HepG2 (cell line): Measurements from ENCODE around the gene ANGPTL5. TPM values are rescaled to one million over a fixed set of nuclear protein-coding genes. Genes with fewer than 3 reads are reported as not detected.

Experiments used
- ATAC-seq: fragments of 200-7000 bp; cut with Tn5 transposase; 3 replicates; pipeline ENCODE4 v1.9.1; 2020; ENCODE audit warnings: mild to moderate bottlenecking, moderate library complexity
- BruUV-seq: library from RNA; stranded (reverse); fragments of 400-500 nt; replicated peaks from 2 replicates; lab custom pipeline; 2021; lab: Mats Ljungman, UMichigan
- CTCF ChIA-PET: fragments of 300-600 bp; formaldehyde crosslinking; extraction: SDS; loops from one replicate; lab custom pipeline; 2021; ENCODE audit warnings: low total read pairs, inconsistent platforms, low intra/inter-chr PET ratio; lab: Yijun Ruan, JAX
- POLR2A ChIA-PET: fragments of 350-600 bp; sonication (Branson Sonifier 250); formaldehyde crosslinking; loops from one replicate; lab custom pipeline; 2020; ENCODE audit warnings: antibody characterized with exemption, inconsistent platforms; lab: Yijun Ruan, JAX
- DNase-seq: peaks from one replicate; pipeline ENCODE4 v3.0.0-alpha.2; 2015; ENCODE audit warnings: low spot score
- FAIRE-seq: peaks from 3 replicates; lab custom pipeline; 2011; peaks lifted over from hg19 to GRCh38; lab: Jason Lieb, UNC
- H2AFZ ChIP-seq: one replicate; pipeline ENCODE4 v1.6.1; 2011; ENCODE audit warnings: low read length, inconsistent platforms
- H3K27ac ChIP-seq: fragments of 300-600 bp; 3 replicates; pipeline ENCODE4 v1.8.0; 2011; ENCODE audit warnings: mixed run types, mild to moderate bottlenecking, mixed read lengths, low read length, inconsistent platforms; ENCODE audit not compliant: insufficient read depth; ENCODE audit errors: extremely low read length
- H3K27me3 ChIP-seq, 2 experiments: fragments of 200-600 bp in 1 of 2; 2 replicates in 1 of 2; 3 replicates in 1 of 2; pipeline versions ENCODE4 v1.6.0 to v1.8.0; 2011; ENCODE audit warnings: low read length in 2 of 2, mild to moderate bottlenecking in 2 of 2, moderate library complexity in 2 of 2, inconsistent platforms in 1 of 2; ENCODE audit not compliant: insufficient read depth in 2 of 2, control insufficient read depth in 1 of 2
- H3K36me3 ChIP-seq, 2 experiments: fragments of 200-600 bp in 1 of 2; replicated peaks in 1 of 2; 2 replicates in 1 of 2; 3 replicates in 1 of 2; pipeline versions ENCODE4 v1.5.1 to v1.8.0; 2011; ENCODE audit warnings: low read length in 2 of 2, inconsistent platforms in 1 of 2; ENCODE audit not compliant: insufficient read depth in 2 of 2, control insufficient read depth in 1 of 2
- H3K4me1 ChIP-seq: 2 replicates; pipeline ENCODE4 v1.5.1; 2012; ENCODE audit warnings: low read length, inconsistent platforms; ENCODE audit not compliant: insufficient read depth
- H3K4me2 ChIP-seq: 2 replicates; pipeline ENCODE4 v1.6.0; 2011; ENCODE audit warnings: low read depth, low read length, inconsistent platforms
- H3K4me3 ChIP-seq, 3 experiments: fragments of 200-600 bp in 1 of 3; sonication (generic), shearing (Covaris generic) in 1 of 3; replicated peaks in 1 of 3; 2 replicates each; pipeline ENCODE4 v1.5.1; 2011 to 2016; ENCODE audit warnings: low read length in 3 of 3, inconsistent platforms in 2 of 3, low read depth in 2 of 3, mild to moderate bottlenecking in 2 of 3, control low read depth in 1 of 3, mixed read lengths in 1 of 3; ENCODE audit not compliant: insufficient read depth in 1 of 3
- H3K79me2 ChIP-seq: one replicate; pipeline ENCODE4 v1.6.1; 2011; ENCODE audit warnings: low read length, inconsistent platforms; ENCODE audit not compliant: insufficient read depth
- H3K9ac ChIP-seq: 2 replicates; pipeline ENCODE4 v1.6.0; 2011; ENCODE audit warnings: mild to moderate bottlenecking, low read depth, low read length, inconsistent platforms; ENCODE audit not compliant: insufficient read depth
- H3K9me3 ChIP-seq: 2 replicates; pipeline ENCODE4 v1.5.1; 2012; ENCODE audit warnings: mild to moderate bottlenecking, low read length
- H4K20me1 ChIP-seq: 2 replicates; pipeline ENCODE4 v1.6.0; 2011; ENCODE audit warnings: inconsistent platforms, mild to moderate bottlenecking, low read length, moderate library complexity; ENCODE audit not compliant: insufficient read depth
- CEBPB ChIP-seq: IDR thresholded peaks from 2 replicates; pipeline ENCODE4 v1.6.1; 2011; ENCODE audit warnings: low read depth, low read length, improper control_type of control experiment, borderline replicate concordance
- CEBPG ChIP-seq: IDR thresholded peaks from 2 replicates; pipeline ENCODE4 v1.6.1; 2016
- CENPBD1 ChIP-seq: sonication (generic); formaldehyde crosslinking; IDR thresholded peaks from 2 replicates; pipeline ENCODE4 v1.8.0; 2022; ENCODE audit warnings: missing genetic modification reagents, low read depth, mild to moderate bottlenecking, borderline replicate concordance
- CTCF ChIP-seq: sonication (generic); formaldehyde crosslinking; IDR thresholded peaks from 2 replicates; pipeline ENCODE4 v1.5.0; 2020; ENCODE audit warnings: mild to moderate bottlenecking, missing genetic modification reagents, moderate library complexity
- FOSL2 ChIP-seq: sonication (generic); formaldehyde crosslinking; IDR thresholded peaks from 2 replicates; pipeline ENCODE4 v1.4.0; 2020; ENCODE audit warnings: missing genetic modification reagents
- FOXO1 ChIP-seq: sonication (generic); formaldehyde crosslinking; IDR thresholded peaks from 2 replicates; pipeline ENCODE4 v1.4.0; 2020; ENCODE audit warnings: missing genetic modification reagents
- IRX3 ChIP-seq: sonication (generic); formaldehyde crosslinking; IDR thresholded peaks from 2 replicates; pipeline ENCODE4 v1.8.1; 2023; ENCODE audit warnings: mild to moderate bottlenecking, low read depth, missing genetic modification reagents, borderline replicate concordance
- MIXL1 ChIP-seq: IDR thresholded peaks from 2 replicates; pipeline ENCODE4 v1.6.1; 2016
- NRL ChIP-seq: sonication (generic); formaldehyde crosslinking; IDR thresholded peaks from 2 replicates; pipeline ENCODE4 v1.5.0; 2020; ENCODE audit warnings: missing genetic modification reagents, mild to moderate bottlenecking, moderate library complexity, borderline replicate concordance
- SOX5 ChIP-seq: IDR thresholded peaks from 2 replicates; pipeline ENCODE4 v1.6.1; 2016; ENCODE audit warnings: borderline replicate concordance
- SRY ChIP-seq: sonication (generic); formaldehyde crosslinking; IDR thresholded peaks from 2 replicates; pipeline ENCODE4 v1.8.0; 2022; ENCODE audit warnings: mild to moderate bottlenecking, missing genetic modification reagents
- TBX2 ChIP-seq: sonication (generic); formaldehyde crosslinking; IDR thresholded peaks from 2 replicates; pipeline ENCODE4 v1.5.0; 2020; ENCODE audit warnings: missing genetic modification reagents, mild to moderate bottlenecking, borderline replicate concordance
- TEF ChIP-seq: sonication (generic); formaldehyde crosslinking; IDR thresholded peaks from 2 replicates; pipeline ENCODE4 v1.5.0; 2020; ENCODE audit warnings: missing genetic modification reagents
- ZBTB7B ChIP-seq: sonication (generic); formaldehyde crosslinking; IDR thresholded peaks from 2 replicates; pipeline ENCODE4 v1.4.0; 2020; ENCODE audit warnings: missing genetic modification reagents
- ZMYM4 ChIP-seq: sonication (generic); formaldehyde crosslinking; IDR thresholded peaks from 2 replicates; pipeline ENCODE4 v1.8.1; 2023; ENCODE audit warnings: mild to moderate bottlenecking, missing genetic modification reagents
- ZNF282 ChIP-seq: fragments of 450-650 bp; IDR thresholded peaks from 2 replicates; pipeline ENCODE4 v1.6.1; 2018; ENCODE audit not compliant: partially characterized antibody
- ZNF558 ChIP-seq: sonication (generic); formaldehyde crosslinking; IDR thresholded peaks from 2 replicates; pipeline ENCODE4 v1.9.0; 2022; ENCODE audit warnings: mild to moderate bottlenecking, missing genetic modification reagents, borderline replicate concordance
- ZNF589 ChIP-seq: sonication (generic); formaldehyde crosslinking; conservative IDR thresholded peaks from 2 replicates; pipeline ENCODE4 v1.8.0; 2022; ENCODE audit warnings: mild to moderate bottlenecking, moderate library complexity, missing genetic modification reagents
- ZNF709 ChIP-seq: sonication (generic); formaldehyde crosslinking; IDR thresholded peaks from 2 replicates; pipeline ENCODE4 v1.5.0; 2020; ENCODE audit warnings: mild to moderate bottlenecking, missing genetic modification reagents
- ZNF740 ChIP-seq: sonication (generic); formaldehyde crosslinking; IDR thresholded peaks from 2 replicates; pipeline ENCODE4 v1.4.0; 2020; ENCODE audit warnings: missing genetic modification reagents
- ZNF792 ChIP-seq: IDR thresholded peaks from 2 replicates; pipeline ENCODE4 v1.6.1; 2016
- WGBS: methylation state at CpG from one replicate; pipeline ENCODE4 v1.1.6; 2017; ENCODE audit warnings: low lambda C conversion rate; 5-methylcytosine and 5-hydroxymethylcytosine counted together
- in situ Hi-C: cut with HindIII; loops from 2 replicates; pipeline ENCODE4 v1.10.0; 2017; ENCODE audit warnings: low pct_unique_long_range_greater_than_20kb; ENCODE audit not compliant: extremely low pct_ligation_motif_present
- intact Hi-C: fragments of 100-400 bp; cut with micrococcal nuclease; formaldehyde crosslinking; loops from one replicate; pipeline ENCODE4 v1.10.0; 2022; ENCODE audit not compliant: unreplicated experiment
- polyA plus RNA-seq, 8 experiments: library from polyadenylated mRNA; depleted of rRNA in 3 of 8; stranded (reverse) in 7 of 8; unstranded in 1 of 8; fragments of >200 nt; fragmentation: Illumina TruSeq in 4 of 8; extraction: Trizol in 4 of 8; gene quantifications; 2 replicates each; pipeline versions ENCODE4 v1.2.1 to v1.2.3, GENCODE V29; 2011 to 2016; ENCODE audit warnings: low read depth in 4 of 8, missing spikeins in 1 of 8, mixed read lengths in 1 of 8; ENCODE audit not compliant: insufficient read depth in 1 of 8
- total RNA-seq, 5 experiments: library from RNA; depleted of rRNA; stranded (reverse); fragments of >200 nt; fragmentation: Illumina TruSeq; extraction: Trizol; gene quantifications; 2 replicates each; pipeline ENCODE4 v1.2.3, GENCODE V29; 2016; ENCODE audit warnings: low read depth in 1 of 5

Gene ANGPTL5
- total and polyA plus RNA-seq, 2 of the 13 experiments (the other 11 are each of a cell fraction or from before 2014, with no cell fraction given), result not detected

- Histone ChIP-seq H3K4me3 (no peak overlapping the region), H3K27me3 (no peaks in the 10 kb centered on the region), H3K4me1 (peaks cover 62% of the 10 kb centered on the region), H3K79me2 (no peaks in the 10 kb centered on the region), H3K9me3 (peaks cover 9% of the 10 kb centered on the region), H2AFZ (no peak overlapping the region), H3K27ac (peak overlapping the region; percentile 3), H3K9ac (no peak overlapping the region), H3K36me3 (no peaks in the 10 kb centered on the region), H3K4me2 (peak overlapping the region; percentile 28), H4K20me1 (no peaks in the 10 kb centered on the region)
- FAIRE-seq, result peak; percentile 32
- BruUV-seq, result no TSS peak
- DNase-seq, result peak; percentile 76
- peak; percentile 88 for ATAC-seq
- ChIA-PET CTCF (interaction anchor here (3.7 to 3.9 kb wide), 2 partner anchors 17 to 145 kb away, joined by 42 to 54 read pairs; no protein-coding TSS in a partner anchor), POLR2A (interaction anchor here (1.1 to 1.7 kb wide), 2 partner anchors 52 to 144 kb away, joined by 3 to 4 read pairs; partner anchors contain the start of gene CEP126)
- 26% methylated on average over 5 of the region's 5 CpGs for WGBS
- in situ Hi-C loops, result loop anchor here (10.0 kb wide), 1 partner anchor 52 kb away; the partner anchor contains the start of genes ANGPTL5 and CEP126
- intact Hi-C loops, result loop anchor here (1.0 to 10.0 kb wide), 5 partner anchors 18 to 330 kb away; partner anchors contain the start of genes CEP126 and YAP1
- TF ChIP-seq SRY (no peak), CTCF (CRISPR knock-in tag) (peak; percentile 81), IRX3 (CRISPR knock-in tag) (no peak), MIXL1 (peak; percentile 33; the same call in 1 of the 2 replicates), ZNF589 (CRISPR knock-in tag) (no peak), ZBTB7B (CRISPR knock-in tag) (0 out of 2 replicates have a peak, but pooled peaks have one; percentile 14), ZNF282 (no peak), TEF (no peak), ZNF740 (CRISPR knock-in tag) (no peak), FOXO1 (CRISPR knock-in tag) (peak; percentile 25; the same call in 1 of the 2 replicates), ZNF792 (CRISPR knock-in tag) (peak; percentile 23; the same call in 1 of the 2 replicates), NRL (CRISPR knock-in tag) (no peak), FOSL2 (CRISPR knock-in tag) (peak; percentile 38; the same call in 1 of the 2 replicates), CENPBD1 (CRISPR knock-in tag) (no peak), ZNF558 (CRISPR knock-in tag) (no peak), ZNF709 (CRISPR knock-in tag) (no peak), ZMYM4 (peak; percentile 49; the same call in 1 of the 2 replicates), SOX5 (CRISPR knock-in tag) (peak; percentile 24; the same call in 1 of the 2 replicates), CEBPB (peak; percentile 94), CEBPG (peak; percentile 95), TBX2 (CRISPR knock-in tag) (peak; percentile 39; the same call in 1 of the 2 replicates)
Observed at GRCh38 chr11:101862391-101863233, 53.7 kb downstream of the ANGPTL5 start.
